DMS53 treated with DMSO at 0.1 percent for 48 hours (cell line): ENCODE data around the gene FXYD6.
"Not testable (repeated sequence)": the region's sequence is repeated elsewhere in the genome, so short reads cannot be mapped to it uniquely, and the experiment has no call there.

ENCODE experiments used
- DNase-seq: peaks from one replicate; lab custom pipeline; 2025; ENCODE audit not compliant: unreplicated experiment; lab: John Stamatoyannopoulos, UW

The FXYD6 gene, protein sequence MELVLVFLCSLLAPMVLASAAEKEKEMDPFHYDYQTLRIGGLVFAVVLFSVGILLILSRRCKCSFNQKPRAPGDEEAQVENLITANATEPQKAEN

DNA sequence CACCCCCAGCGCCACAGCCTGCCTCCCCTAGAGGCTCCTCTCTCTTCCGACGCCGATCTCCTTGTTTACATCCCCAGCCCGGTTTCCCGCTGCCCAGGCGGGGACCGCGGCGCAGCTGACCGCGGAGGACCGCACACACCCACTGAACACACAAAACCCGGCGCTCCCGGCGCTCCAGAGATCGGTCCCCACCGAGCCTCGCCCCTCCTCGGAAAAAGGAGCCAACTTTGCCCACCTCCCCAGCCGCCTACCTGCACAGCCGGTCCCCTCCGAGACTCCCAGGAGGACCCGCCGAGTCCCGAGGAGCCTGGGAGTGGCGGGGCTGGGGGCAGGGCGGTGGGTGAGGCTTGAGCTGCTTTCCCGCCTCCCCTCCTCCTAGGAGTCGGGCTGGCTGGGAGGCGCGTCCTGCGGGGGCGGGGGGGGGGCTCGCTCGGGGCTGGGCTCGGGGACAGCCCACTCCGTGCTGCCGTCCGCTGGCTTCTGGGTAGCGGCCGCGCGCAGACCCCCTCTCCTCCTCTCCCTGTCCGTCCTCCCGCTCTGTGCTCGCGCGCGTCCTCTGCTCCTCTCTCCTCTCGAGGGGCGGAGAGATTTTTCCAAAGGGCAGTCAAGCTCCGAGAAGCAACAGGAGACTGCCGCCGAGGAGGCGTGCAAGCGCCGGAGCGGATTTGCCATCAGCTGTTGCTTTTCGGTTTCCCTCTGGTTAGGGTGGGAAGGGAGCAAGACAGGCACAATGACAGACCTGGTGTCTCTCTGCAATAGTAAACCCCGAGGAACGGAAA lies at the start of gene FXYD6:
TSS of gene FXYD6 (minus strand) at position 318 of the 779 bp plus-strand sequence. CDS start 33,882 bp downstream, outside the sequence.
- DNase-seq = peak; percentile 16

DNA sequence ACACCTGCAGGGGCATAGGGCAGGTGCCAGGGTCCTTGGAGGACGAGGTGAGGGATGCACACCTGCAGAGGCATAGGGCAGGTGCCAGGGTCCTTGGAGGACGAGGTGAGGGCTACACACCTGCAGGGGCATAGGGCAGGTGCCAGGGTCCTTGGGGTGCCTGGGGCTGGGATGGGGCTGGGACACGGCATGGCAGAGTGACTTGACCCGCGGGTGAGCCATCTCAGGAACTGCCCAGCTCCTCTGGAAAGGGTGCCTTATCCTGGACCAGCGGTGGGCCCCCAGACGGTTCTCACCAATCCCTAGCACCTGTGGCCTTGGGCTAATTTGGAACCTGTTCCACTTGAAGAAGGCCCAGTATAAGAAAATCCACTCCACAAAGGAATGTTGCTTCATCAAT lies 49.7 kb upstream of the FXYD6 start:
- DNase-seq = not testable (repeated sequence)

DNA sequence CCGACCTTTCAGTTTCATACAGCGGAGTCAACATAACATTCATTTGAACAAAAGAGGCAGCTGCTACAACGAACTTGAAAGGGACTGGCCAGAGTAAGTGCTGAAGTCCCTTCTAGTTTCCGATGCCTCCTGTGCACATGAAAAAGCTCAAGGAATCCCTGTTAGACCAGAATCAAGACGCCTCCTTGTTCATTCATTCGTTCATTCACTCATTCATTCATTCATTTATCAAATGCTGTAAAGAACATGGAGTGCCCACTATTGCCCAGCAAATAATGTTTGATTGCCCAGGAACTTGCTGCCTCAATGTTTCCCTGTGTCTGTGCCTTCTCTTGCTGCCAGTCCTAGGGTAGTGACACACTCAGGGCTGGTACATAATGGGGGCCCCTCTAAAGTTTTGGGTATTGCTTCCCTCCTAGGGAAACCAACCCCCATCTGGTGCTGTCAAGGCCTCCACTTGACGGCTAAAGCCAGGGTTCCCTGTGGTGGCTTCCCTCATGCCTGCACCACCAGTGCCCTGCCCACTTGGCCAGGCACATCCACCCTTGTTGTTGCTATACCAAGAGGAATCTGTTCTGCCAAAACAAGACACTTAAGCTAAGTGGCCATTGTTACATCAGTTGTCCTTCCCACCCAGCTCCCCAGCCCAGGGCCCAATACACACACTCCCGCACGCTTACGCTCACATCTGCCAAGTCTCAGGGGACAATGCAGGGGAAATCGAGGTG lies 48.9 kb upstream of the FXYD6 start:
- DNase-seq = no peak

DNA sequence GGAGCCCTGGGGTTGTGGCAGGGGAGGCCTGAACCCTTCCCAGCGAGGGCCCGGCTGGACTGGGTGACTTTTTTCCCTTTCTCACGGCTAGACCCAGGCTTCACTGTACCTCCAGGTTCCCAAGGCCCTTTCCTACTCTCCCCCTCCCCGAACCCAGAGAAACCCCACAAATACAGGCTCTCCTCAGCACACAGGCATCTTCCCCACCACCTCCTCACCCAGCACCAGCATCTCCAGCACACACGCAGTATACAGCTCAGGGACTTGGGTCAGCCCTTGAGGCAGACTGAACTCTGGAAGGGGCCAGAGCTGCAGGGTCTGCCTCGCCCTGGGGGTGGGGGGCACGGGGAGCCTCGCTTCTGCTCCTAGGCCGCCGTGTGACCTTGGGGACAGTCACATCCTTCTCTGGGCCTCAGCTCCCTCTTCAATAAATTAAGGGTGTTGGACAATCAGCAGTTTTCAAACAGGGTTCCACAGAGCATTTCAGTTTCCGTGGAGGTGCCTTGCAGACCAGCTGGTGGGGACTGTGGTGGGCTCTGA lies 48.2 kb upstream of the FXYD6 start:
- no peak for DNase-seq

DNA sequence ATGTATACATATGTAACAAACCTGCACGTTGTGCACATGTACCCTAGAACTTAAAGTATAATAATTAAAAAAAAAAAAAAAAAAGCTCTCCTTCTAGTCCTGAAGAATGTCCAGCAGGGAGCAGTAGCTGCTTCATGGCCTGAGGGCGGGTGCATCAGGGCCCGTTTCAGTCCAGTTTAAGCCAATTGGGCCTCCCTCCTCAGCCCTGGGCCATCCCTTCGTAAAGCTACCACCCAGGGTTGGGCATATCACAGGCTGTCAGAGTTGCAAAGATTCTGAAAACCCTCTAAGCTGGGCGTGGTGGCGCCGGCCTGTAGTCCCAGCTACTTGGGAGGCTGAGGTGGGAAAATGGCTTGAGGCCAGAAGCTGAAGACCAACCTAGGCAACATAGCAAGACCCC lies 47.3 kb upstream of the FXYD6 start:
- no peak for DNase-seq

DNA sequence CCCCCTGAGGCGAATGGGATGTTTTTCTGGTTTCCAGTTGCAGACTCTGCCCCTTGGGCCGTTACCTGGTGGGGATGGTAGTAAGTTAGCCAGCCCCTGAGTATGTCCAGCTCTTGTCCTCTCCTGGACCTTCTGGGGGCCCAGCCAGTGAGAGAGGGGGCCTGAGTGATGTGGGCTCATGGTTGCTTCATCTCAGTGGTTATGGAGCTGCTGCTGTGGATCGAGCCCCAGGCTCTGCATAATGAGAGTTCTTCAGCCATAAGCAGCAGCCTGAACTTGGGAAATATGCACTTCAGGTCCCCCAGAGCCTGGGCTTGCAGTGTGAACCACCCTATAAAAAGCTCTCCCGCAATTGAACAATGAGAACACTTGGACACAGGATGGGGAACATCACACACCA lies 46.8 kb upstream of the FXYD6 start:
- no peak for DNase-seq

DNA sequence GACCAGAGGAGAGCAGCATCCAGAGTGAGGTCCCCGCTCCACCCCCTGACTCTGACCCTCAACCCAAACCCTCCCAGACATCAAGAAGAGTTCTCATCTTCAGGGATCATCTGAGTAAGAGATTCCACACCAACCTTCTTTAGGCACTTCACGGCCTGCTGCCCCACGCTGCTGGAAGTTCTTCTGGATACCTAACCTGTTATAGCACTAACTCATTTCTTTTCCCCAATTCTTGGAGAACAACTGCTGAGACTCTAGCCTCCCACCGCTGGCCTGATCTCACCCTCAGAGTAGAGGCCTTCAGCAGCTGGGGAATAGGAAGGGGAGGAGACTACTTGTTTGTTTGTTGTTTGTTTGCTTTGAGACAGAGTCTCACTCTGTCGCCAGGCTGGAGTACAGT lies 45.4 kb upstream of the FXYD6 start:
- no peak for DNase-seq

DNA sequence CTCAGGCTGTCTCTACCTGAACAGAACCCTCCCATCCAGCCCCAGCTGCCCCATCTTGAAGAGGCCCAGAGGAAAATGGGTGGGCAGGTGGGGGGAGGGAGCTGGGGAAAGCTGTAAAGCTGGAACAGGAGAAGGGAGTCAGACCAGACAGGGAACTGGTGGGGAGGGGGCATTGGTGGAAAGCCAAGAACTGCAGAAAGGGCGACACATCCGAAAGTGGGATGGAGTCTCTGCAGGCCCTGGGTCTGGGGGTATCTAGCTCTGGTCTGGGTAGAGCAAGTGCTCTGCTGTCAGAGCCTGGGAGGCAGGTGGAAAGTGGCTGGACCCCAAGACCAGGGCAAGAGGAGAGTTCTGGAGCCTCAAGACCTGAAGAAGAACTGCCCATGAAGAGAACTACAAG lies 45.0 kb upstream of the FXYD6 start:
- no peak for DNase-seq

DNA sequence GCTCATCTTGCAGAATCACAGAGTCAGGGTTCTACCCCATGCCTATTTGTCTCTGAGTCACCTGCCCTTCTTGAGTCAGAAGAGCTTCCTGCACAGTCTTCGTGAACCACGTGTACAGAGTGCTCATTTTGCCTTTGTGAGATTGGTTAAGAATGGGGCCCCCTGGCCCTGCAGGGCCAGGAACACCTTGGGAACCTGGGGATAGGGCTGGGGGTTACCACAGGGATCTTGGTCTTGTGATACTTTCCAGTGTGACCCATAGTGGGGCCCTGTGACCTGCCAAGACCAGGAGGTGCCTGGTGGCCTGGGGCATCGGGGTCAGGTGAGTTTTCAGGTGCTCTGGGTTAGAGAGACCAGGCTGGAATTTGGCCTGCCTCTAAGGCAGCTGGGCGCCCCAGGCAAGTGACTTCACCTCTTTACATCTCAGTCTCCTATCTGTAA lies 43.3 kb upstream of the FXYD6 start:
- no peak for DNase-seq

DNA sequence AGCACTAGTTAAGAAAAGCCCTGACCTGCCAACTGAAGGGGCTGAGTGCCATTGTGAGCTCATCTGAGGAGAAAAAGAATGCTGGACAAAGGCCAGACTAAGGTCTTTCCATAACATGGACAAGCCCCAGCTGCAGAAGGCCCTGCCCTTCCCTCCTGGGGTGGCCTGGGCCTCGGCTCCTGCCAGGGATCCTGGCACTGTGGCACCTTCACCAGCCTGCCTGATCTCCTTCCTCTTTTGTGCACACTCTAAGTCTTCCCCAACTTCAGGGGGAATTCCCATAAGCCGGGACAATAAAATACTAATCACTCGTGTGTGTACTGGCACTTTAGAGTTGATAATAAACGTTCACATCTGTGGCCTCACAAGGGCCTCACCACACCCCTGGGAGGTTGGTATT lies 42.9 kb upstream of the FXYD6 start:
- no peak for DNase-seq

DNA sequence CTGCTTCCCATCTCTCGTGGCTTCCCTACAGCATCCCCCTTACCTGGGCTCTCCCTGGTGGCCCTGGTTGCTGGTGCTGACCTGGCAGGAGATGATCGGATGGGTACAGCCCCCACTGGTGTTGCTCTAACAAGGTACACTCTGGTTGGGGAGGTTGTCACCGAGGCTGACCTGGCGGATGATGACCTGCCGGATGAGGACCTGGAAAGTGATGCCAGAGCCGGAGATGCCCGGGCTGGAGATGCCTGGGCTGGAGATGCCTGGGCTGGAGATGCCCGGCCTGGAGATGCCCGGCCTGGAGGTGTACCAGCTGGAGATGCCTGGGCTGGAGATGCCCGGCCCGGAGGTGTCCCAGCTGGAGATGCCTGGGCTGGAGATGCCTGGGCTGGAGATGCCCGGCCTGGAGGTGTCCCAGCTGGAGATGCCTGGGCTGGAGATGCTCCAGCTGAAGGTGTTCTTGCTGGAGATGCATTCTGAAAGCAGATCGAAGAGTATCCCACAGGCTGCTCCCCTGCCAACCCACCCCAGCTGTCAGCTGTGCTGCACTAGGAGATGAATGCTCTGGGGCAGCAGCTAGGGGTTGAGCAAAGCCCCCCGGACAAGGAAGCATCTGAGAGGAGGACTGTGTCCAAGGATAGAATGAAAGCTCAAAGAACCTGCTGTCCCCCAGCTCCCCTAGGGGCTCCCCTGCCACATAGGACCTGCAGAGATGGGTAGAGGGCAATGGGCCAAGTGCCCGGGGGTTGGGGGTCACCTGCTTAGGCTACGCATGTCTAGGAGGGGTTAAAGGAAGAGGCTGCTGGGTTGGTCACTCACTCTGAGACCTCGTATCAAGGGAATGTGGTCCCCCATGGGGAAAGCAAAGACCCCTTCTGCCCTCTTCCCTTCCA lies 42.2 kb upstream of the FXYD6 start:
- DNase-seq = no peak

DNA sequence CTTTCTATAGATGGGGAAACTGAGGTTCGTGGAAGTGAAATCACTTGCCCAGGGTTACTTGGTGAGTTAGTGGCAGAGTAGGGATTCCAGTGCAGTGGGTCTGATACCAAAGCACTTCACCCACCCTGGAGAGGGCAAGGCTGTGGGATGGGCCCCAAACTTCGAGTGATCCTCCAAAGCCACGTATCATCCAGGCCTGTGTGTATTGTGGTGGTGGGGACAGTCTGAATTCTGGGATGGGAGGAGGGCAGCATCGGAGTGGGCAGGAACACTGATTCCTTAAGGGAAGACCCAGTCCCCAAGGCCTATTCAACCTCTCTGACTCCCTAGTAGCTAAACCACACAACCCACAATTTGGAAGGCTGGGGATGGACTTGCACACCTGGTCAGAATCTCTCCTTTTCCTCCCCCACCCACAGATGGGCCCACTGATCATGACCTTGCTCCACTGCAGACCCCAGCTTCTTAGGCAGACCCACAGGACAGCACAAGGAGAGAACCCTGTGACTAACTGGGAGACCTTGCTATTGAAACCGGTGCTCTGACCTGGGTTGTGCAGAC lies 41.2 kb upstream of the FXYD6 start:
- DNase-seq = no peak

DNA sequence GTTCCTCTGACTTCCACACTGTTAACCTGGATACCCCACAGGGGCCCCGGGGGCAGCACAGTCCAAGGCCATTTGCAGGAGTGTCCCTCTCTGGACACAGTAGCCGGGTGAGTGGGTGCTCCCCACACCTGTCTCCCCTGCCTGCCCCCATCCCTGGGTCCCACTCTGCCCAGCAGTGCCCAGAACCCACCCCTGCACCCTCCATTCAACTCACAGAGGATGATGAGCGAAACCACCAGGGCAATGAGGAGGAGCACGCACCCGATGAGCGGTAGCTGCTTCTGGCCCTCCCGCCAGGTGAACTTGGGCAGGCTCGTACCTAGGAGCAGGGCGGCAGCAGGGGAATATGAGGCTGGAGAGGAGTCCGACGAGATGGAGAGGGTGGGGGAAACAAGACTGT lies 40.5 kb upstream of the FXYD6 start:
- DNase-seq = no peak

DNA sequence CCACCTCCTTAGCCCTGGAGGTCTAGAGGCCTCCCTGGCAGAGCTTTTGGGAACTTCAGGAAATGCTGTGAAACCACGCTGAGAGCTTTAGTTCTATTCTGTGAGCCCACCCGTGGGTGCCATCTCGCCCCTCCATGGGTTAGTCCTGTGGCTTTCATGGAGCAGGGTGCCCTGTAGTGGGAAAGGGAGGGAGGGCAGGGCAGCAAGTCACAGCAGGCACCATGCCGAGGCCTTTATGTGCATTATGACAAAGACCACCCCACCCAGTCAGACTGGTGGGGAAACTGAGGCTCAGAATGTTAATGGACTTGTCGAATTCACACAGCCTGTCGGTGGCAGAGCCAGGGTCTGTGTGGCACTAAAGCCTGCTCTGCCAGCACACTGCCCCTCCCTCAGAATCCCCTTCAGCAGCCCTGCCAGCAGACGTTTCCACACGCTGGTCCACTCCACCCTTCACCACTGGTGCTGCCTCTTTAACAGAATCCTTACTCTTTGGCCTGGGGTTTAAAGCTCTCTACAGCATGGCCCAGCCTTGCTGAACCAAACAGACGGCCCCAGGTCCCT lies 39.3 kb upstream of the FXYD6 start:
- no peak for DNase-seq

DNA sequence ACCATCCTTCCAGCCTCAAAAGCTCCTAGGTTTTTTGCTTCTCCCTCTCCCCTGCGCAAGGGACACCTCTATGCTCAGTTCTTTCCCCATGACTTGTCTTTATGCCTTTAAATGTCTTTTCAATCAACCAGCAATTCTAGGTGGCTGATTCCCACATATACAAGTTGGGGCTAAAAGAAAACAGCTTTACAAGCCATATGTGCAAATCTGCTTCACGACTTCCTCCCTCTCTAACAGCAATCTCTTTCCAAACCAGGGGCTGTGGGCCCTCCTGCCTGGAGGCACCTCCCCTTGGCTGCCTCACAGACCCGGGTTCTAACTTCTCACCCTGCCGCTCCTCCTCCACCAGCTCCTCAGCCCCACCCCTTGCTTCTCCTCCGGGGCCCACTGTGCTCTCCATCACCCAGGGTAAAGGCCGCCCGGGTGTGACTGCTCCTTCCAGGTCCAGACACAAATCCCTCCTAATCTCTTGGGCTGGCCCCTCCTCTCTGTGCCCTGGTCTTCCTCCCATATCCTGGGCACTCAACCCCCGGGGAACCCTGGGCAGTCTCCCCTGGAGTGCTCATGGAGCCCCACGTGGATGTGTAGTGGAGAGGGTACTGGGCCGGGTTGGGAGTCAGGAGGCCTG lies 38.6 kb upstream of the FXYD6 start:
- DNase-seq = no peak

DNA sequence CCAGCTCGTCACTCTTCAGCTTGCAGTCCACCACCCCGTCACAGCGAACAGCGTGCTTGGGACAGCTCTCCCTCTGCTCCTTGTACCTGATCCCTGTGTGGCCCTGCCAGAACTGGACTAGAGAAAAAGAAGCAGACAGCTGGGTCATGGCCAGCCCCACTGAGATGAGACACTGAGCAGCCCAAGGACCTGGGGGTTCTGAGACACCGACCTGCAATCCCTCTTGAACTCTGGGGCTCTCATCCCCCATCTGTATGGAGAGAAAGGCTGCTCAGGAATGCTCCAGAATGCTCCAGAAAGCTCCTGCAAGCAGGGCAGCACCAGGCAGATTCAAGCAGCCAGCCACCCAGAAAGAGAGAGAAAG lies 37.9 kb upstream of the FXYD6 start:
- DNase-seq = no peak

DNA sequence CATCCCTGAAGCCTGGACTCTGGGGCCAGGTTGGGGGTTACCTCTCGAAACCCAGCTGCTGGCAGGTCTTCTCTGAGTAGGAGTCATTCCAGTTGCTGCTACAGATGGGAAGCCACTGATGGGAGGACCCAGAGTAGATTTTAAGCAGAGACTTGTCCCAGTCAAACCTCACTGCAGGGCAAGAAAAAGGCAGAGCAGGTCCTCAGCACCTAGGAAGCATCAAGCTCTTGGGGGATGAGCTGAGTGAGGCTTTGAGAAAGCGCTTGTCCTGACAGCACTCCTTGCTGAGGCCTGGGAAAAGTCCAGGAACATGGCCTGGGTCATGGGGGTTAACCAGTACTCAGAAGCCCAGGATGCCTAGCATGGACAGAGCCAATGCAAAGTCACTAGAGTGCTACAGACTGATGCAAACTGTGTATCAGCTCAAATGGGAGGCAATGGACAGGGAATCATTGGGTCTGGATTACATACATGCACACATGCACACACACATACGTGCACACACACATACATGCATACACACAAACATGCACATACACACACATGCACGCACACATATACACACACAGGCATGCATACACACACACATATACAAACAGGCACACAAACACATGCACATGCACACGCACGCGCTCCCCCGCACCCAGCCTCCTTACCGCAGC lies 37.4 kb upstream of the FXYD6 start:
- no peak for DNase-seq

DNA sequence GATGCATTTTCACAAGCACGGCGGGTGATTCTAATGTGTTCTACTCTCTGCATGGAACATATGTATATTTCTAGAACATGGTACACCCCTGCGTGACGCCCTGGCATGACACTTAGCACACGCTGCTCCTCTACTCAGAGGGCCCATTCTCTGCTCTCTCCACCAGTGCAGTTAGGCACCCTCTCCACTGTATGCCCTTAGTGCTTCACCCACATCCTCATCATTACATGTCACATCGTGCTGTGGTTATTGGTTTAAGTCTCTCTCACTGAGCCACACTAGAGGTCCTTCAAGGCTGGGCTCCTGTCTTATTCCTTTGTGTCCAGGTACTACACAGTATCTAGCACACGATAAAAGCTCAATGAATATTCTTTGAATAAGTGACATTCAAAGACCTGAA lies 36.0 kb upstream of the FXYD6 start:
- DNase-seq = no peak

DNA sequence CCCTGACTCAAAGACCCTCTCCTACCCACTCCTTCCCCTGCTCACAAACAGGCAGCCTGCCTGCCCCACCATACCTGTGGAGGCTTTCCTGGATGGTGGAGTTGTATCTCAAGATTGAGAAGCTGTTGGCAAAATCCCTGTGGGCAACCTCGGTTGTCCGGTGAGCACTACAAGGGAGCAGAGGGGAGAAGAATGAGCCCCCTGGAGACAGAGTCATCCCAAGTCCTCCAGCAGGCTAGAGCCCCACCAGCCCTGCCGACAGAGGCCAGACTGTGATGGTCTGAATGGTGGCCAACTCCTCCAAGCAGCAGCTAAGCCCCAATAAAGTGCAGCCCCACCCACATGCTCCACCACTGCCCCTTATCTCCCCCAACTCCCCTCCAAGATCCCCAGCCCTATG lies 35.2 kb upstream of the FXYD6 start:
- no peak for DNase-seq
